Subcutaneous adipose tissue (tissue), 4 donors: Measurements from ENCODE around the gene FUBP3. TPM values are rescaled to one million over a fixed set of nuclear protein-coding genes. Genes with fewer than 3 reads are reported as not detected.

Experiments
- CTCF ChIP-seq: fragments of 450-650 bp; IDR thresholded peaks from one replicate; pipeline ENCODE4 v1.5.1; 2016; ENCODE audit warnings: low read depth, mild to moderate bottlenecking, control low read depth, antibody characterized with exemption, moderate library complexity
- total RNA-seq, 4 donors: library from RNA; depleted of rRNA; stranded (reverse); fragments of >200 nt; gene quantifications; one replicate each; pipeline ENCODE4 v1.1.0, GENCODE V29; 2016

The FUBP3 gene
- total RNA-seq, 4 donors from 2014 or later, result 29.9 to 39.9 (median 37.9) TPM

GRCh38 chr9:130626249-130626996 is 47.0 kb downstream of the FUBP3 start:
- no peak for TF ChIP-seq CTCF

GRCh38 chr9:130627051-130627450 is 47.7 kb downstream of the FUBP3 start:
- TF ChIP-seq CTCF, result no peak

- no peak for TF ChIP-seq CTCF
These were observed 48.8 kb downstream of the FUBP3 start for GRCh38 chr9:130627896-130628792.

- no peak for TF ChIP-seq CTCF
These were observed 50.2 kb downstream of the FUBP3 start for GRCh38 chr9:130629443-130630070.

- no peak for TF ChIP-seq CTCF
These were observed 50.7 kb downstream of the FUBP3 start for GRCh38 chr9:130630071-130630450.

GRCh38 chr9:130630506-130631330 is 51.3 kb downstream of the FUBP3 start:
- TF ChIP-seq CTCF, result no peak
